ENCODE measurements around the gene USP54.

GRCh38 chr10:73517166-73517888 is 73.8 kb downstream of the USP54 start:
- no peak for TF ChIP-seq EZH2 (IDR thresholded peaks at IDR 0.05; ENCODE audit: borderline replicate concordance, insufficient read depth, low read depth, low read length, poor library complexity, severe bottlenecking)
- no peak for TF ChIP-seq CTCF (IDR thresholded peaks at IDR 0.05)

Measured in B cell (primary cell).